GM19395 (cell line): ENCODE results near the gene ETS2.
A peak's percentile ranks its signal among the peaks of the same experiment; 100 is the strongest.

ENCODE experiments used
- ATAC-seq: cut with Tn5 transposase; IDR thresholded peaks from one replicate; pipeline ENCODE4 v1.9.1; 2021; ENCODE audit warnings: mild to moderate bottlenecking, moderate library complexity; ENCODE audit not compliant: unreplicated experiment

Gene ETS2

DNA sequence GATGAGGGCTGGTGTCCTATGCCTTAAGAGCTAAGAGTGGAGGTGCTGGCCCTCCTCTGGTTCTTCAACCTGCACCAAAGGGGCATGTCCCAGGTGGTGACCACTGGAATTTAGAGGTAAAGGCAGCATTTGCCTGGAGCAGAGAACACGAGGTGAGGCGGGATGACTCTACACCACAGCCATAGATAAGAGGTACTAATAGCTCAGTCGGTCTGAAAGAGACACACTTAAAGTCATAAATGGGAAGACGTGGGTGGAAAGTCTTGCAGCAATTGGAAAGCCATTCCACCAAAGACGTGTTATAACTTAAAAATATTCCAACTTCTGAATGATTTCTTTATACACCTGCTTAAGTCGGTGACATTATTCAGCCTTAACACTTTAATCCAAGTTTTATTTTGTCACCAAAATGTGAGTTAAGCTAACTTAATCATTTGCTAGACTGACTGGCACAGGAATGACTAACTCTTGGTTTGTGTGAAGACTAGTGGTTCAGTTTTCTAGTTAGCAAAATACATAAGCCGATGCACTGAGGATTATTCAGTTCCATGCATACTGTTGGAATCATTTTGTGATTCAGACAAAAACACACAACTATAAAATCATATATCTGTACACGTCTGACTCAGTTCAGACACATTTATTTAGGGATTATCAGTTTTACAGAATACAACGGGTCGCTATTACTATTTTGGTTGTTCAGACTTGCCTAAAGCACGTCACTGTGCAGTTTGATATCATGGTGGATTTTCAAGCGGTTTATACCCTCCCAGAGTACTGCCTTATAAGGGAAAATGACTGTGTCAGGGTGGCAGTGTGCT is 4.6 kb upstream of the ETS2 start:
- no peak for ATAC-seq

DNA sequence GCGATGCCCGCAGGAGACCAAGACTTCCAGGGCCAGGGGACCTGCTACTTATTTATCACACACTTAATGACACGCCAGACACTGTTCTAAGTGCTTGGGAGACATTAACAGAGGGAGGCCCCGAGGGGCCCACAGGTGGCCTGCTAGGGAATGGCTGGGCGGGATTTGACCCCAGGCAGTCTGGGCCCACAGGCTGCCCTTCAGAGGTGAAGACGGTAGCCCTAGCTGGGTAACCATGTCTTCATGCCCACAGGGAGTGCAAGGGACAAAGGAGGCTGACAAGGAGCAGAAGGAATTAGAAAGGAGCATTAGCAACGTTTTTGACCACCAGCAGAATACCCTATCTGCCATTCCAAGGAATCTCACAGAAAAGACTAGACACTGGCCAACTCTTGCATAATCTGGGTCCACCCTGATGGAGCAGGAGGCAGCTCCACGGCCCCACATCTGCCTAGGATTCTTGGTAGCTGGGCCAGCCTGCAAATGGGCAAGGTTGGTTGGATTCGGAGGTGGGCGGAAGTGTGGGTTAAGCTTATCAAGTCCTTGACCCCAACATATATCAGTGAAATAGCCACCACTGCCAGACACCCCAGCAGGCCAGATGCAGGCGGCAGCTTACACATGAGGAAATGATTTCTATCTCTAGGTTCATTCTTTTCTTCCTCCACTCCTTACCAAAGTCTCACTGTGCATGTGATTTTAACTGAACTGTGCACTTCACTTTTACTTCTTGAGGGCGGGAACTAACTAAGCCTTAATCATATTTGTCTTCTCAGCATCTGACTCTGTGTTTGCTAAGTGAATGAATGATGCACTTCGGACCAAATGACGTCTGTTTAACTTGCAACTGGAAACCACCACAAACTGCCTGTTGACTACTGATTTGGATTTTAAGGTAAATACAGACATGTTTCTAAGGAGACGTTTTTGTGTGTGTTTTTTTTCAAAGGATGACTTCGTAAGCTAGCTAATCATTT is 3.4 kb upstream of the ETS2 start:
- ATAC-seq, result no peak

DNA sequence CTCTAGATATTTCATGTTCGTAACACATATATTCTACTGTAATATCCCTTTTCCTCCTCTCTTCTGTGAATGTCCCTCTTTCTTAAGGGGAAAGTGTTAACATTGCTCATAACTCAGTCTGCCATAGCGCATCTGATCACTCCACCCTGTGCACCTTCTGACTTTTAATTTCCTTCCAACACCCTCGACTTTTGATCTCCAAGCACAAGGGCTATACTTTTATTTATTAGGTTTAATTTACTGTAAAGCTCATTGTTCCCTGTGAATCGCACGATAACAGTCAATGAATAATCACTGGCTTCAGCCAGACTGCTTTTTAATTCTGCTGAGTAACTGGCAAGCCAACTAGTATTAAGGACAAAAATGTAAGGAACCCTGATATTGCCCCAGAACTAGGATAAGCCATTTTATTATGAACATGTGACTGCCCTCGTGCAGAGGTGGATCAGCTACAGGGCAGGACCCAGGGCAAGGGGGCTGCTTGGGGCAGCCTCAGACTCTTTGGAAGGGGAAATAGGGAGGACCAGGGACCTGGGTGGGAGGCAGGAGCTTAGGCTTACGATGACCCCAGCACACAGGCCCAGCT is 2.6 kb upstream of the ETS2 start:
- no peak for ATAC-seq

DNA sequence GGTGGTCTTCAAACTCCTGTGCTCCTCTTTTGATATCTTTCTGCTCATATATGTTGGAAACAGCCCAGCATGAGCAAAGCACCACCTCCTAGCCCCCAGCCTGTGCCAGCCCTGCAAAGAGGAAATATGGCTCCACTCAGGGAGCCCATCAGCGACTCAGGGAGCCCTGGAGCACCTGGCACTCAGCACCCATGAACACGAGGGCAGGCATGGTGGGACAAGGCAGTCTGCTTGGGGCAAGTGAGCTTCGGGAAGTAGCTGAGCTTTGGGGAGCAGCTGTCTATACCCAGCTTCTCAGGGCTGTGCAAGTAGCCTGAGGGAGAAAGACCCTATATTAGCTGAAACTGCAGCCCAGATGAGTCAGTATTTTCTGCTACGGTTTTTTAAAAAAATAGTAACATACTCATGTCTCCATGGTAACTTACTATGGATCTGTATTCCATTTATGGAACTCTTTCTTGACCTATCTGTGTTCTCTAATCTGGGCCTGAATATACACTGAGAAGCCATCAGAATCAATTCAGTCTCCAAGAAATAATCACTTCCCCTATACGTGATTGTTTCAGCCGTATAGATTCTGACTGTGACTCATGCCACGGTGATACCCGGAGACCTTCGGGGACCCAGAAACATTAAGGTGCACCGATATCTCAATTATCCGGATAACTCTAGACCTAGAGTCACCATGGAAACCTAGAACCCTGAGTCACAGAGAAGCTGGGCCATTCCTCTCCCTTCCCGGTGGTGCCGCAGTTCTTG is 1.5 kb upstream of the ETS2 start:
- no peak for ATAC-seq

DNA sequence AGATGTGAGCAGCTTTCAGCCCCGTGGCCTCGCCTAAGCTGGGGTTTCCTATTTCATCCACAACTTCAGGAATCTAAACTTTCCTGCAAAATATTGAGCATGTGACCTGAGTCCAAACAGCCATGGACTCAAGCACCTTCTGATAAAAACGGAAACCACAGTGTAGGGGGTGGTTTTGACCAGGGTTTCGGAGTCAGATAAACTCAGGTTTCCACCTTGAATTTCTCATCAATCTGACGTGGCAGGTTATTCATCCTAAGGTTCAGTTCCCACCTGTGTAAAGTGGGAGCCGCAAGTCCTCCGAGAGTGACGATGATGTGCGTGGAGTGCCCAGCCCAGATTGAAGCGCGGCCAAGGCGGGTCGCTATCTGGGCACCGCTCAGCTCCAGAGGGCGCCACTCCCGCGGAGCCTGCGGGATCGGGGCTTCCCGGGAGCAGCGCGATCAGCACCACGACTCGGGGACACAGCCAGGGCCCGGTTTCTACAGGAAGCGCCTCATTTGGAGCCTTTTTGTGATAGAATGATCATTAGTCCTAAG is 871 bp upstream of the ETS2 start:
- ATAC-seq, result peak; percentile 13

DNA sequence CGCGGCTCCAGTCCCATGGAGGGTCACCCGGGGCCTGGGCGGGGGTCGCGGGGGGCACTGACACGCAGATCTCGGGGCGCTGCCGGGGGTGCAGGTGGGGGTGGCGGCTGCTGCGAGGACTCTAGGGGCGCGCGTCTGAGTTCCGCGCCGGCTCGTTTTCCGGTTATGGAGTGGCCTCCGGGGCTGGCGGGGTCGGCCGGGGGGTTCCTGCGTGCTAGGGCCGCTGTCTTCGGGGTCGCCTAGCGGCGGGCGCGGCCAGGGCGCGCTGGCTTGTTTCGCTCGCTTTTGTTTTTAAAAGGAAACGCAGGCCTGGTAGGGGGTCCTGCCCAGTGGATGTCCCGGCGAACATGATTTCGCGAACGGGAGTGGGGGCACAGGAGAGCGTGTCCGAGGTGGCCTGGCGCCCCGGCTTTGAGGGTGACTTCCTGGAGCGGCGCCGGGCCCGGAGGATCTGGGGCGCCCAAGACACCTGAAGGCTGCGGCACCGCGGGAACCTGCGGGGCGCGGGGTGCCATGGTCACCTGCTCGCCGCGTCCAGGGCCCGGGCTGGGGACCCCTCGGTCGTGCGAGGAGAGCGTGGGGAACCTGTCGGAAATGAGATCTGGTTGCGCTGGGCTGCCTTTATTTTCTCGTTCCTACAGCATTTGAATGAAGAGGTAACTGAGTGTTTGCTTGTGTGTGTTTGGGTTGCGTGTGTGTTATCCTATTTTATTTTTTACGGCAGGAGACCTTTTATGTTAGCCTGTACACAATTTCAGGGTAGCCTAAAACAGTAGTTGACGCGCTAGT is 618 bp downstream of the ETS2 start:
- ATAC-seq, result peak; percentile 31

DNA sequence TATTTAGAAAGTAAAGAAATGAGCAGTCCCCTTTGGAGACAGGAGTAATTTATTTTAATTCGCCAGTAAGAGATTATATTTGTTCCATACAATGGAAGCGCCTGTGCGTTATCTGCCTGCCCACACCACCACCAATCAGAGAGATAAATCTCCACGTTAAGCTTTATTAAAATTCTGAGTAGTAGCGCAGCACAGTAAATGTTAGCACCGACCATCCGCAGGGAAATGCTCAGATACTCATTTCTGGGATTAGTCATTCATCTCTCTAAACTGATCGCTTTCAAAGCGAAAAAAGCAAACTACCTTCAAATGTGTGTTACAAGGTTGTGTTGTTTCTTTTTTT is 1.2 kb downstream of the ETS2 start:
- ATAC-seq, result no peak

DNA sequence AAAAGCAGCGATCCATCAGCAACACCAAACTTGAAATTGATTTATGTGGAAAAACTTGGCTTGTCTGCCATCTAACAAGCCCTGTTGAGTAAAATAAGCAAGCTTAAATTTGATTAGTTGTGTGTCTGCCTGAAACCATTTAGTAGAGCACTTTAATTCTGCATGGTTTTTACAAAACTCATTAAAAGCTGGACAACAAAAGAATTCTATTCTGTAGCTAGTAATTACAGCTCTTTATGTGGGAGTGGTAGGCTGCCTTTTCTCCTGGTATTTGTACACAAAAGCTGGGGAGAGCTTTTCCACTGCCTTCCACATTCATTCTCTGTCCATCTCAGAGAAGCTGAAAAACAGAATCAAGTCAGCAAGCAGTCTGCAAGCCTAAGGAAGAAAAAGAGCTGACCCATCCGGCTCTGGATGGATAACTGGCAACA is 1.7 kb downstream of the ETS2 start:
- no peak for ATAC-seq

DNA sequence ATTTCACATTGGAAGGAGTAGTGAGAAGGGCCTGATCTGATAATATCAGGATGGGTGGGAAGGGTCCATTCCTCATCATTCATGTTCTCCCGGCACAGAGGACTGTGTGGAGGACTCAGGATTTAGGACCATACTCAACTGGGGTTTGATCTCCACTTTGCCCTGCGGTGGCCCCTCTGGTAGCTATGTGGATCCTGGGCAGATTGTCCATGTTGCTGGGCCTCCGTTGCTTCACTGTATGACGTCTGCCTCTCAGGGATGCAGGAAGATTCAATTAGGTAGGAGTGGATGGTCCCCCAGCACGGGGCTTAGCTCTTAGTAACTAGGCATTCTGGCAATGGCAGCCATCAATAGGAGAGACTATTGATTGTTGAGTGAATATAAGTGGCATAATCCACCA is 2.3 kb downstream of the ETS2 start:
- ATAC-seq, result no peak

DNA sequence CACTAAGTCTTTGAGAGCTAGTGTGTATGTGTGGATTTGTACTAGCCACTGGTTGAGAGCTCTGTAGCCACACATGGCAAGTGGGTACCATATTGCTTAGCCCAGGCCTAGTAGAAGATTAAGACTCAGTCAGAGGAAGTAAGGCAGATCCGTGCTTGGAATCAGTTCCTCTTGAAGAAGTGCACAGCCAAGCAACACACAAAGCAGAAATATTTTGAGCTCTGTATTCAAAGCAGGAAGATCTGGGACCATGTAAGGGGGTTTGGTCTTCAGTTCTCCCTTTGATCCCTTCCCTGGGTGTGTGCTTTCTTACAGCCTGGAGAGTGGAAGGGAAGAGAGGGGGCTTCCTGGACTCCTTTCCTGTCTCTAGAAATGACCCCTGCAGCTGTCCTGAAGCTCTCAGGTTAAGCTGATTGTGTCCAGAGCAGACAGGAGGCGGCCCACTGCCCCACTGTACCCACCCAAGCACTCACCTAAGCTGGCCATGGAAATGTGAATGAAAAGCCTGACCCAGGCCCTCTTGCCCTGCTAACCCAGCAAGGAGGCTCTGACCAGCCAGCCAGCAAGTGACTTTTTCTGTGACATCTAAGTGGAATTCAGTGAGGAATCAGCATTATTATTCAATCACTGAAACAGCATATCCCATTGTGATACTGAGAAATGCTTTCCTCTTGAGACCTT is 3.6 kb downstream of the ETS2 start:
- ATAC-seq, result no peak

DNA sequence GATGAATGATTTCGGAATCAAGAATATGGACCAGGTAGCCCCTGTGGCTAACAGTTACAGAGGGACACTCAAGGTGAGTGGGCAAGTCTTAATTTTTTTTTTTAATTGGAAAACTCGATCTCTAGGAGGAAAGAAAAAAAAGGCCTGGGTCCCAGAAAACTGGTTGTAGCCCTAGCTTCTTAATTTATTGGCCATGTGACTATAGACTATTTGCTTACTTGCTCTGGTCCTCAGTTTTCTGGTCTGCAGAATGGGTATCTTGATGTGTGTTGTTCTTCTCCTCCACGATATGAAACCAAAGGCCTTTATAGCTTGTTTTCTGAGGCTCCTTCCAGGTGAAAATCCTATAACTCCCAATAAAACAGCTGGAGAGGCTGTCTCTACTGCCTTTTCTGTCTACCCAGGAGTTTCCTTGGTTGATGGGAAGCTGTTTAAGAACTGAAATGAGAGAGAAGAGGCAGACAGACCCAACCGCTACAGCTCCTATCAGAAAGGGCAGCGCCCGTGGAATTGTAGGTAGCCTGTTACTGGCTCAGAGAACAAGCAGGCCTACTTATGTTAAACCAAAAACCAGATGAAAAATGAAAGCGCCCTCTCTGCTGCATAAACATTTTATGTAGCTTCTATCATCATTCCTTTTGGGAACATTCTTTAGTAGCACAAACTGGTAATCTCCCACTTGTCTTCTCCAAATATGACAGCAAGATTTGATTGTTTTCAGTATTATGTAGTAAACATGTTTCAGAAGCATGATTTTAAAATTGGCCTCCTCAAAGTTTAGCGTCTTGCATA is 4.5 kb downstream of the ETS2 start:
- no peak for ATAC-seq

DNA sequence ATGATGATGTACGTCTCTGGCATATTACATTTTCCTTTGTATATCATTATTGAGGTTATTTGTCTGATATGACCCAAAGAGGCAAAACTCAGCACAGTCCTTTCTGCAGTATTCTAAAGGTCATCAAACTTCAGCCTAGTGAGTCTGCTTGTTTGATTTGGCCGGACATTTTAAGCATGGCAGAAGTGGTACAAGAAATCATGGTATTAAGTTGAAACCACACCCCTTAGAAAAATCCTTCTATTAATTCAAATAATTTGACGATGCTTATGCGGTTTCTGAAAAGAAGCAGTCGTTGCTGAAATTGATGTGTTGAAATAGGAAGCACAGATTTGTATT is 5.1 kb downstream of the ETS2 start:
- no peak for ATAC-seq

DNA sequence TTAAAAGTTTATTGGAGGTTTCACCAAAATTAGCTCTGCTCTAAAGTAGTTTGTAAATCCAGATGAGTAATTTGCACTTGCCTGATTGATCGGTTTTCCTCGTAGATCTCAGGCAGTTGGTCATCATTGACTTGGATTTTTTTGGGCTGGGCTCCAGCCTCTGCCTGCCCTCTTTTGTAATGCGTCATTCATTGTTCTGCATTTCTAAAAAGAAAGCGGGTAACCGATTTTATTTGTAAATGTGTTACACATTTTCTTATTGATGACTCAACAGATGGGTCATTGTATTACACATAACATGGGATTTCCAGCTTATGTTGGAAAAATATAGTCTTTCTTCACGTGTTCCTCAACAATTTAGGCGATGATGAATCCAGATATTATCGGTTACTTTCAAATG is 5.5 kb downstream of the ETS2 start:
- no peak for ATAC-seq

DNA sequence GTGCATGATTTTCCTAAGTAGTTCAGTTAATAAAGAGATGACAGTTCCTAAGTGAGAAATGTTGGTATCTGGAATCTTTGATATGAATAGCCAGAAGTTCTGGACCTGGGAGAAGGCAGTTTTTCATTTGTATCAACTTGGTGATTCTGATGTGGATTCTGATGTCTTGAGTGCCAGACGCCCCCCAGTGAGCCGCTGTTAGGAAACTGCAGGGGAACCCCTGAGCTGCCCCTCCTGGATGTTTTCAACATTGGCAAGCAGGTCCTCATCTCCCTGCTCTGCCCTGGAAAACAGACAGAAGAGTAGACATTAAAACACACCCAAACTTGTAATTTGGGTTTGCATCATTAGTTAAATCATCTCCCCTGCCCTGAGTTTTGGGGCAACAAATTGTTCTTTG is 7.4 kb downstream of the ETS2 start:
- ATAC-seq, result no peak

DNA sequence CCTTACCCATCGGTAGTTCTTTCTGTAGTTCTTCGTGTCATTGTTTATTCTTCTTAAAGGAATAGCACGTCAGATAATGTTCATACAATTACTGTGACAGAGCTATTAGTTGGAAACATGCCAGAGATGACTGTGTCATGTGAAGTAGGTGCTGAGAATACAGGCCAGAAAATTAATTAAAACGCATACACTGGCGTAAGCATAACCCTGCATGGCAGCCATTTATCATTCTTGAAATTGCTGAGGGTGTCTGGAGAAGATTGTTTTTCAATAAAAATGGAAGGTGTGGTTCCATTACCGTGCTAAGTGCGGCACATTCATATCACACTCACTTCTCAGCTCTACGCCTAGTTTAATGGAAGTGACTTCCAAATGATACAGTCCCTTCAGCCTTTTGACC is 7.8 kb downstream of the ETS2 start:
- ATAC-seq, result no peak

DNA sequence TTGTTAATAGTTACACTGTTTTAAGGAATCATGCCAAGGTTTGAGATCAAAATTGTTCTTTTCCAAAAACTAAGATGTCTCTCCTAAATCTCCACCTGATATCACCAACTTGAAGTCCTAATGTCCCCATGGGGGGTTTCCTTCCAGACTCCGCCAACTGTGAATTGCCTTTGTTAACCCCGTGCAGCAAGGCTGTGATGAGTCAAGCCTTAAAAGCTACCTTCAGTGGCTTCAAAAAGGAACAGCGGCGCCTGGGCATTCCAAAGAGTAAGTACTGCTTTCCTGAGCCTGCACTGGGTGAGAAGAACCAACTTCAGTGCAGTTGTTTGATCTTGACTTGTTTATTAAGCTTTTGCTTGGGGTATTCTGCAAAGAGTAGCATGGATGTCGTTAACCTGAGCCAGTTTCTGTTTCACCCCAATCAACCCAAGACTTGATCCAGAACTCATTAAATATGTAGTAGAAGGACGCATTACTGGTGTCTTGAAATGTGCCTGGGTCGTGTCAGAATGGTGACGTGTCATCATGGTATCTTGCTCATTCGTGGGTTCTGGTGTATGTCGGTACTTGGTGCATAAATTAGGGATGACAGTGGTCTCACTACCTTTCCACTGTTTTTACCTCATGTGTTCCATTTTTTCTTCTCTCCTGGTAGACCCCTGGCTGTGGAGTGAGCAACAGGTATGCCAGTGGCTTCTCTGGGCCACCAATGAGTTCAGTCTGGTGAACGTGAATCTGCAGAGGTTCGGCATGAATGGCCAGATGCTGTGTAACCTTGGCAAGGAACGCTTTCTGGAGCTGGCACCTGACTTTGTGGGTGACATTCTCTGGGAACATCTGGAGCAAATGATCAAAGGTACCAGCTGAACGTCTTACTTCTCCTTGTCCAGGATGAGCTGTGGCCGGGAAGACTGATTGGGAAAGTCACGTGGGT is 8.7 kb downstream of the ETS2 start:
- no peak for ATAC-seq

DNA sequence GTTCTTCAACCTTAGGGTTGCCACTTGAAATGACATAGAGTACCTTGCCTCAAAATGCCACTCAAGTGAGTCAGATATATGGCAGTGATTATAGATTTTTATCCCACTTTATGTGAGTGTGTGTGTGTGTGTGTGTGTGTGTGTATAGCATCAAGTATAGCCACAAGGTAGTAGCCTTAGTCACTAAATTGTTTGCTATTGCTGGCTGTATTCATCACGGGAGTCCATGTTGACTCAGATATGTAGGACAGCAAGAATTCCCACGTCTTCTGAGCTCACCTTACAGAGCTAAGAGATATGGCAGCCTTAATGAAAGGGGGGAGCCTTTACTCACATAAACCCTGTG is 9.3 kb downstream of the ETS2 start:
- no peak for ATAC-seq
